ENCODE data around the gene FAM76B.

The FAM76B gene

DNA sequence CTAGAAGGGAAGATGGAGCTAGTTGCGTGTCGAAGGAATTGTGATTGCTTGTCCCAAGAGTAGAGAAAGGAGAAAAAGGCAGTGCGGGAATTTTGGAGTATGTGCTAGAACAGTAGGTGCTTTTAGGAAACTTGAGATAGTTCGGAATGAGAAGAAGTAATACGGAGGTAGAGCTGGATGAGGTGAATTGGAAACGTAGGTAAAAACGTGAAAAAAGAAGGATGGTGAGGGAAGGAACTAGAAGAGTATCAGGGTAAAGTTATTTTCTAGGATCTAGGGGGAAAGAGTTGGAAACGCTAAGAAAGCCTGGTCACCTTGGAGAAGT, 2.1 kb upstream of the FAM76B start:
- no peak for DNase-seq

DNA sequence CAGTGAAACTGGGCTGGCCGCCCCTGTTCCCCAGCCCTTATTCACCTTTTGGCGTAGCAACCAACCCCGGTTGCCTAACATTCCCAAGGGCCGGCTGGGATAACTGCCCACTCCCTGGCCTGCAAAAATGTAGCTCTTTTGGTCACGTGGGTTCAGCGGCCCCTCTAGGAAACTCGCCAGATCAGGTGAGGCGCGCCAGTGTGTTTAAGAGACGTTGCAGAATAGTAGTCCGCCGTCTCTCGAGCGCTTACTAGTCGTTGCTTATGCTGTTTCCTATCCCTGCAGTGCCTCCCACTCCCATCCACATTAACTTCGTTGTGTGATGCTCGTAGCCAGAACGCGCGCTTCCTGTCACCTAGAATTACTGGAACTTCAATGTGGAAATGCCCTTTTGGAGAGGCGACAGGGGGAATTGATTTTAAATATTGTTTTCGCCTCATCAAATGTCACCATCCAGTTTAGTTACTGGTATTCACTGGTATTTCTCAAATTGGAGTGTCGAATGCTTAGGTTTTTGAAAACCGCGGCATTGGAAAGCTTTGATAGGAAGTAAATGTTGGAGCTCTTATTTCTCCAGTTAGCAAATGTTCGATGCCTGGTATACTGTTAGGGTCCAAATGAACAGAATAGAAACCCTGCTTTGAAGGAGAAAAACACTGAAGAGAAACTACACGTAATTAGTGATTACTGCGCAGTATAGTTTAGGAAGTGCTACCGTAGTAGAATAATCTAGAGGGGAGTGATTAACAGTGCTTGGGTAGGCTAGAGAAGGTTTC, 1.5 kb upstream of the FAM76B start:
- DNase-seq, result peak; percentile 49

DNA sequence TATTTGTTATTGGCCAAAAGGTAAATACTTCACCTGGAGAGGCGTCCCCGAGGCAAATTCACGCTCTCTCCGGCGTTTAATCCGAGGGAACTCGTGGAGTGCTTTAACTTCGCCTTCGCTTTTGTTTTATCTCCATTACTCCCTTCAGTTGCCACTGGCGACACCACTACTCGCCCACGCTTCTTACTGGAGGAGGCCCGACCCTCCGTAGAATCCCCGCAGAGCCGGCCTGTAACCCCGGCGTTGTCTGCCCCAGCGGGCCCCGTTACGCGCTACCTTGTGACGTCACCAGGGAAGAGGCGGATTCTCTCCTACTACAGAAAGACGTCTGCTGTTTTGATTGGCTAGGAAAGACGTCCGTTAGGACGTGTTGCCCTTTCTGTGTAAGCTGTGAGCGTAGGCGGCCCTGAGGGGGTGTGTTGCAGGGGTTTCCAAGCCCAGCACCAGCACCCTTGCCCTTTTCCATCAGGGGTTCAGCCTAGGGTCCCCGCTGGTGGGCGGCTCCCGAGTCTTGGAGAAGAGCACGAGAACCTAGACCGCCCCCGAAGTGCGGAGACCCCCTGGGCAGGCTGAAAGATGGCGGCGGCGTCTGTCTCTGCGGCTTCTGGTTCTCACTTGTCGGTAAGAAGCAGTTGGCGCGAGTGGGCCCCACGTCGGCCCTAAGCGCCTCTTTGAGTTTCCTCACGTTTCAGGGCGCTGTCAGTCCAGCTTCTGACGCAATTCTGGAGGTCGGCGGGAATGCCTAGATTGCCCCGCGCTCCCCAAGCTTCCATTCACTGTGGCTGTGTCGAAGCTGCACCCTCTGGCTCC, 746 bp upstream of the FAM76B start, which contains the start of gene CEP57:
Gene CEP57 (plus strand): TSS at position 376 of the 810 bp plus-strand sequence. CDS start 201 bp downstream, at position 577.
- DNase-seq, result peak; percentile 92

DNA sequence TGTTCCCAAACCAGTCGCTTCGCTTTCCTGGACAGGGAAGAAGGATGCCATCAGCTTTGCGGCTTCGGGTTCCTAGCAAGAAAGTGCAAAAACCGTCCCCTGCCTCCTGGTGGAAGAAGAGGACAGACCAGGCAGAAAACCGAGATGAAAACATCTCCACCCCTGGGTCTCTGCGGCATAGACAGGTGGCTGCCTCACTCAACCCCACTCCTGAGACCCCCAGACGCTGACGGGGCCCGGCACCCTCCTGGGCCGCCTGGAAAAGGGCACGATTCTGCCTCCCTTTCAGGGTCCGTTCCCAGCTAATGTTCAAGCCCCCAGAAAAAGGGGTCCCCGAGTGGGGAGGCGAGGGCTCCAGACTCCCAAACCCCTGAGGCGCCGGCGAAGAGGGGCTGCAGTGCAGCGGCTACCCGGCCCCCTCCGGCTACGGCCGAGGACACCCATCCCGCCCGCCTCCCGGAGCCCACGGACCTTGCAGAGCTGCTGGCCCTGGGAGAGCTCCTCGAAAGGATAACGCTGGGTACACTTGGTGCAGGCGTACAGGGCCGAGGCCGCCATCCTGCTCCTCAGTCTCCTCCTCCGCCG, 569 bp downstream of the FAM76B start:
- DNase-seq, result peak; percentile 19

DNA sequence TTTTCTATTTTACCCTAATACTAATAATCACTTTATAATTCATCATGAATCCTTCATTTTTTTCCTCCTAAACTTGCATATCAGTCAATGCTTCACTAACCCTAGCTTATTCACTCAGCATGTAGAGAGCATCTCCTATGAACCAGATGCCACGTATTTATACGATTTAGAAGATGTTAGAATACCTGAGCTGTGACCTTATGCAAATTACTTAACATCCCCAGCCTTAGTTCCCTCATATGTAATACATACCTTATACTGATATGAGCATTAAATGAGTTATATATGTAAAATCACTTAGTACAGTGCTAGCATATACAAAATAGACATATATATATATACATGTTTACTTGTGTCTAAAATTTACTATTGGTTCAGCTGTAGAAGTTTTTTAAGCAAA, 9.0 kb downstream of the FAM76B start:
- DNase-seq, result no peak

DNA sequence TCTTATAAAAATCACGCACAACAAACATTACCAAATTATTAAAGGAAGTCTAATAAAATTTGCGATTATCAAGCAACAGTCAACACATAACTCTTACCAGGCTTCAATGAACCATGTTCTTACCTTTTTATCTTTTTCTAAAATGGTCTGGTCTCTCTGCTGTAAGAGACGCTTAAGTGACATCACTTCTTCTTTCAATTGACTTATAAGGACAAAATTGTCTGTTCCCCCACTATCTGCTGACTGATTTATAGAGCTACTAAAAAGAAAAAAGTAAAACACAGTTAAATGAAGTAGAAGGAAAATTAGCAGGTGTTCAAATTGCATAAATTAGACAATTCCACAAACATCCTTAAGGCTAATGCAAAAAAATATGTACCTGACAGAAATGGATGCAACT, 10.9 kb downstream of the FAM76B start:
- DNase-seq, result no peak

DNA sequence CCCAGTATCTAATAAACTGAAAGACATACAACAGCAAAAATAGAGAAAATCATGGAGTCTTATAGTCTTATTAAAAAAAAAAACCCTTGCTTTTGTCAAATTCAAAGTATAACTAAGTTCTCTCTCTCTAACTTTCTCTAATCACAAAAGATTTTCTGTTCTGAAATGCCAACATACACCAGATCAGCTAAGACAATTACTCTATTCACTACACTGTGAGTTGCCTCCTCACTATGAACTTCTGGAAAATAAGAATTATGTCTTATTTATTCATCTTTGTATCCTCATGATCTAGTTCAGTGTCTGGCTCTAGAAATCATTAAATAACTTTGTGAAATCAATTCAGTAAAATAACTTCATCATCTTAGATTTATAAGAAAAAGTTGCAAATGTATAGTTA, 12.7 kb downstream of the FAM76B start:
- DNase-seq, result no peak

DNA sequence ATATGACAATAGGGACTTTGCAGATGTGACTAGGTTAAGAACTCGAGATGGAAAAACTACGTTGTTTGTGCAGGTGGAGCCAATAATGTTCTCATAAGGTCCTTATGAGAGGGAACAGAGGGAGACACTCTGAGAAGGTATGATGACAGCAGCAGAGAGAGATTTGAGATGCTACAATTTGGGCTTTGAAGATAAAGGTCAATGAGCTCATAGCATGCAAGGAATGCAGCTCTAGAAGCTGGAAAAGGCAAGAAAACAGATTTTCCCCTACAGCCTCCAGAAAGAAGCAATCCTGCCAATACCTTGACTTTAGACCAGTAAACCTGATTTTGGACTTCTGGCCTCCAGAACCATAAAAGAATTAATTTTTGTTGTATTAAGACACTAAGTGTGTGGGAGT, 21.1 kb downstream of the FAM76B start:
- DNase-seq, result no peak

DNA sequence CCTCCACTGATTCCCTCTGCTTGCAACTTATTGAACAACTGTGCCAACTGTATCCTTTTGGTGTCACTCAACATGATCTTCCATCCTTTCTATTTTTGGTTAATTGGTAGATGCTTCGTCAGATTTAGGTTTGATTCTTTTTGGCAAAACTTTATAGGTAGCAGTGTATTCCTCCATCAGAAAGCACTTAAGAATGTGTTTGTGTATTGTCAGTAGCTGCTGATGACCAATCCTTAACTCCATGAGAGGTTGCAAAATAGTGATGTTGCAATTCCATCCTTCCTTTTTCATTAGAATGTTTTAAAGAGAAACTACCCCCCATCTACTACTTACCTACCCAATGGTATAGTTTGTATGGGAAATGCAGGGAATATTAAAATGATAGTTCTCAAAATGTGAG, 22.1 kb downstream of the FAM76B start:
- no peak for DNase-seq

DNA sequence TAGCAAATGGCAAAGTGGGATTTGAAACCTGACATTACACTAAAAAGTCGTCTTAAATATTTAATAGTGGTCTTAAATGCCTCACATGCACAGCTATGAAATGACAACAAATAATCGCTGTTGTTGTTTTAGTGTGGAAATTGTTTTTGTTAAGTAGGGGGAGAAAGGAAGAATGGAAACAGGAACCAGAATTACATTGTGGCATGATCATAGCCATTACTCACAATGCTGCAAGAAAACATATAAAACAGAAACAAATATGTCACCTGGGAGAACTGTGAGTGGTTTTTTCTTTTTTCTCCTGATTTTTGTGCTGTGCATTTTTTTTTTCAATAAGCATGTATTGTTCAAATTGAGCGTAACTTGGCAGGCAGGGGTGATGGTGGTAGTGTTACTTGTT, 22.9 kb downstream of the FAM76B start:
- no peak for DNase-seq

DNA sequence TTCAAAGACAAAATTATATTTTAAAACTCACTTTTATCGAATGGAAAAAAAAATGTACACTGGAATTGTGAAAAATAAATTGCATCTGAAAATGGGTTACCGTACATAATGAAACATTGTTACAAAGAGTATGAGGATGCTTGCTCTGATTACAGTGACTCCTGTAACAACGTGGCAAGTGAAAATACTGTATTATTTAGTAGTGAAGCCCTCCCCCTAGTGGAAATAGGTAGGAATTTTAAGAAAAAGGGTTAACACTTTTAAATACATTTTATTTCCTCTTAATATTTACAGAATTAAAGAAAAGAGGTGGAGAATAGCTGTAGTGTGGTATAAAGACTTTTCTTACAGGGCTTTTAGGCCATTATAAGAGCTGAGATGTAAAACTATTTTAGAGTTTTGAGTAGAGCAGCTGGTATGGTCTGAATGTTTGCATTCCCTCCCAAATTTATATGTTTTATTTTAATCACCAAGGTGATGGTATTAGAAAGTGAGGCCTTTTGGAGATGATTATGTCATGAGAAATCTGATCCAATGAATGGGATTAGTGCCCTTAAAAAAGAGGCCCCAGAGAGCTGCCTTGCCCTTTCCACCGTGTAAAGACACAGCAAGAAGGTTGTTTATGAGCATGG, 25.2 kb downstream of the FAM76B start:
- no peak for DNase-seq

DNA sequence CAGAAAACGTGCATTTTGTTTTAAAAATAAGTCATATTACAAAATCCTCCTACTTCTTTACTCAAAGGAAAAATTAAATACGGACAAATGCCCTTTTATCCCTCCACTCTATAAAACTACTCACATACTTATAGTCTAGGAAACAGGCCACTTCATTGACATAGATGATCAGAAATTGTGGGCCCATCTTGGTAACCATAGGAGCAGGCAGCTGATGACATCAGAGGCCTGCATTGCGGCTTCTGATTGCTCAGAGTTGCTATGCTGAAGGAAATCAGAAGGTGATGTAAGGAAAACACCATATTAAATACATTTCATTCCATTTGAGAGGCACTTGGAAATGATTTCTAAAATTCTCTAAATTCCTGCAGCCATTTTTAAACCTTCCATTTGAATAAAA, 27.0 kb downstream of the FAM76B start:
- DNase-seq, result no peak

DNA sequence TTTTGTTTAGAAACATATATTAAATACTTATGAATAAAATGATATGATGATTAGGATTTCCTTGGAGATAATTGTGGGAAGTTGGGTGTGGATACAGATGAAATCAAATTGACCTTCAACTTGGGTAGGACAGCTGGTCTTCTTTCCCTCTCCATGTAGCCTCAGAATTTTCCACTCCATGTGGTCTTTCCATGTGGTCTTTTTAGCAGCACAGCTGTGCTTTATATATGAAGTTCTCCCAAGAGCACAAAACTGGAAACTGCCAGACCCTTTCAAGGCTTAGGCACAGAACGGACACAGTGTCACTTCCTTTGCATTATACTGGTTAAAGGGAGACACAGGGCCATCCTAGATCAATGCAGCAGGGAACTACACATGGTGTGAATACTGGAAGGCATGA, 28.6 kb downstream of the FAM76B start:
- DNase-seq, result no peak

DNA sequence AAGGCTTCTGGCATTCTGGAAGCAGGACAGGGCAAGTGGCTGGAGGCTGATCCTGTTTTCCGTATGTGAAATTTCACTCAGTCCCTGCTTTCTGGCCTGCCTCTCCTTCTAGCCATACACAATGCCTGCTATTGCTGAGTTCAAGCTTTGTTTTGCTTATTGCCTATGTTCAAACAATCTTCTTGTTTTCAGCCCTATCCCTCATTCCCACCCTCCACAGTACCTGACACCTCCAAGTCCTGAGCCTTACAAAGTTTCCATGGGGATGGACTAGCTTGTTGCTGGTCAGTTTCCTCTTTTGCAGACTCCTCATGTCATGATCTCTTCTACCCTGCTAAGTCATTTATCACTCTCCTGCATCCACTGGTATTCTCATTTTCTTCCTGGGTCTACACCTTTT, 38.1 kb downstream of the FAM76B start:
- no peak for DNase-seq

DNA sequence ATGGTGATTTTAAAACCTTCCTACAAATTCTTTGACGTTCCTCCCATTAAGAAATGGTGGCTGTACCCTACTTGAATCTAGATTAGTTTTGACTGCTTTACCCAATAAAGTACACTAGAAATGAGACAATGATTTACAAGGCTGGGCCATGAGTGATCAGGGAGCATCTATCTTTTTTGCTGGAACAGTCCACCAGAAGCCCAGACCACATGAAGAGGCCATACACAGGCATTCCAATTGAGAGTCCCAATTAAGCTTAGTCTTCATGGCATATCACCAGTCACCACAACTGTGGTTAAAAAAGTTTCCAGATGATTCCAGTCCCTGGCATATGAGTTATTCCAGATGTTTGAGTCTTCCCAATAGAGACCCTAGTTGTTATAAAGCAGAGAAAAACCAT, 39.5 kb downstream of the FAM76B start:
- DNase-seq, result no peak

DNA sequence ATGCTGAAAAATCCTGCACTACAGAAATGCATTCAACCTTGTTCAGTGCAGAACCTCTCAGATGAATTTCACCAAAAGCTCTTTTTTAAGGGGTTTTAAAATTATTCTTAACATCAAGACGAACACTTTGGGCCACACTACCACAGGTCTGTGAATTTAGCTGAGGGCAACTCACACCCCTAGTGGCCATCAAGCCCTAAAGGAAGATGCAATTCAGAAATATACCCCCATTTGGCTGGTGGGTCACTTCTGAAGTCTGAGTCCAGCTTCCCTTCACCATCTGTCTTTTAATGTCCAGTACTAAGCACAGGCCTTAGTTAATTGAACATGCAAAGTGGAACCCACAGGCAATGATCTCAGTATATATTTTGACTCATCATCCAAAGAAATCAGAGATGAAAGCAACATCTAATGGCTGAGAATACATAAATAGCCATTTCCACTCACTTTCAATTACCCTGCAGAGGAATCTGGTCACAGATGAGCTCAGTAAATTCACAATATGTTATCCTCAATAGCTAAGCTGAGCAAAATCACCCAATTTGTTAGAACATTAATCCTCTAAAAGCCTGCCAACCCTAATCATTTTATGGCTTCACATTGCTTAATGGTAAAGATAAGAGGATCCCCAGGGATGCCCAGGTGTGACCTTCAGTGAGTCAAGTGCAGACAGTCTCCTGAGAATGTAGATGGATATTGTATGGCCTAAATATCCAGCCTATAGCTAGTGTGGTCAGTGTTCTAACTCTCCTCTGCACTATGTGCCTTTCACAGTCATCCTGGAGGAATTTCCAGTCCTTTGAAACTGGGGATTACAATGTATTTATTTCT, 50.3 kb downstream of the FAM76B start:
- DNase-seq, result no peak

DNA sequence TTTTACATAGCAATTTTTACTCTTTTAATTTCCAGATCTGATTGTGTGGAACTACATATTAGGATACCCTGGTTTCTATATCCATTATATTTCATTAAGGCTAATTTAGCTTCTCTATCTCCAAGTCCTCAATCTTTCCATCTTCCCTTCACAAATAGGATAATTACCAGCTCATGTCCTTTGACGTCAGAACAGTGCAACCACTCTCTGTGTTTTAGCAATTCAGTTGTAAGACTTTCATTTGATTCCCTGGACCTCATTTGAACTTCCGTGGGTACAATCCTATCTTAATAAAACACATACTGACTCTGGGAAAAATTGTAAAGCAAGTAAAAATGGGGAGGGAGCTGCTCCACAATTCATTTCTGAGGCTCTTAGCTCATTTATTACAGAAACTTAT, 52.8 kb downstream of the FAM76B start:
- no peak for DNase-seq

DNA sequence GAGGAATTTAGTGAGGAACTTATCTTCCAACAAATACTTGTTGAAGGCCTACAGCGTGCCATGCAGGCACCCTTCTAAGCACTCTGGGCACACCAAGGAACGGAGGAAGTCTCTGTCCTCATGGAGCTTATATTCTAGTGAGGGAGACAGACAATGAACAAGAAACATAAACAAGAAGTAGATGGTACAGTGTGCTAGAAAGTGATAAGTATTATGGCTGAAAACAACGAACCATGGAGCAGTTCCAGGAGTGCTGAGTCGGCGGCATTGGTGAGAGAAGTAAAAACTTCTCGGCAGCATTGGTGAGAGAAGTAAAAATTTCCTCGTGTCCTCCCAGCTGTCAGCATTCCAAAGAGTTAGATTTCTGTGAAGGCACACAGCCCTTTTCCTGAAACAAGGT, 53.2 kb downstream of the FAM76B start:
- DNase-seq, result no peak

DNA sequence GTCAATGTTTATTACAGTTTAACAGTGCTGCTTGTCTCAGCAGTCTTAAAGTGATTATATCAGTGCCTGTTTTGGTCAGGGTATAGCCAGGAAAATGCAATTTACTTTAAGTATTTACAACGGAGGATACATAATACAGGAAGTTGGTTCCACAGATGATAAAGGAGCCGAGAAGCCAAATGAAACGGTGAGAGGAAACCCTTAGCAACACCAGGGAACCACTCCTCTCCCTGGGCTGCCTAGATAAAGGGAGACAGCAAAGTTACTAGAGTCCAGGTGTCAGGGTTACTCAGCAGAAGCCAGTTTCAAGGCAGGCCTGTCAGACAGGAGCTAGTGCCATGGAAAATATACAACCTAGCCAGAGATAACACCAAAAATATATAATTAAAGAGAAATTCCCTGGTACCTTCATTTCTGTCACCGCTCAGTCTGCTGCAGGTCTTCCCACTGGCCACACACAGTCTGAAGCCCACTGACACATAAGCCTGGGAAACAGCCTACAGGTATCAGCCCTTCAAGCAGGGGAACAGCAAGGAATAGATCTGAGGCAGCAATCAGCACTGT, 55.5 kb downstream of the FAM76B start:
- DNase-seq, result no peak

DNA sequence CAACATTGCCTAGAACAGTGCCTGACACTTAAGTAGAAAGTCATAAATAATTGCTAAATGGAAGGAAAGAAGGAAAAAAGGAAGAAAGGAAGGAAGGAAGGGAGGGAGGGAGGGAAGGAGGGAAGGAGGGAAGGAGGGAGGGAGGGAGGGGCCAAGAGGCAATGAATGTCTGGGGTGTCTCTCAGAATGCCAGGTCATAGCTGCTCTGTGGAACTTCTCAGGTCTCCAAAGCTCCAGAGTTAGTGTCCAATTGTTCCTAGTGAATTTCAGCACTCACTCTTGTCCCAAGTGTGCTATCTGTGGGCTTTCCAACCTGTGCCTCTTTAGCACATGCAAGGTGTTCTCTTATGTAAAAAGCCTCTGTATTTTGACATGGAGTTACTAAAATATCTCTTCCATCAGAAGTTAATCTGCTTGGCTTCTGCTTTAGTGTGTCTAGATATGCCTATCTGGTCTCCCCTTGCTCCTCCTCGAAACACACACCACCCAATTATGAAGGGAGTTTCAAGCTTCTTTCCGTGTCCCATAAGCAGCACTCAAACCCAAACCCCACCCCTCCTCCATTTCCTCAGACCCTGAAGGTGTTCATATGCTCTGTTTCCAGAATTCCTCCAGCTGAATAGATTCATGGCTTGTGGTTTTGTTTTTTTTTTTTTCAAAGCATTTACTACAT, 56.5 kb downstream of the FAM76B start:
- DNase-seq, result no peak

DNA sequence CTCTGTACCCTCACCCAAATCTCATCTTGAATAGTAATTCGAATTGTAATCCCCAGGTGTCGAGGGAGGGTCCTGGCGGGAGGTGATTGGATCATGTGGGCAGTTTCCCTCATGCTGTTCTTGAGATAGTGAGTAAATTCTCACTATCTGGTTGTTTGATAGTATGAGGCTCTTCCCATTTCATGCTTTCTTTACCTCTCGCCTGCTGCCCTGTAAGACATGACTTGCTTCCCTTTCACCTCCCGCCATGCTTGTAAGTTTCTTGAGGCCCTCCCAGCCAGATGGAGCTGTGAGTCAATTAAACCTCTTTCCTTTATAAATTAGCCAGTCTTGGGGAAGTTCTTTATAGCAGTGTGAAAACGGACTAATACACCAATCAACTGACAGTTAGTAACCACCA, 60.1 kb downstream of the FAM76B start:
- DNase-seq, result no peak

DNA sequence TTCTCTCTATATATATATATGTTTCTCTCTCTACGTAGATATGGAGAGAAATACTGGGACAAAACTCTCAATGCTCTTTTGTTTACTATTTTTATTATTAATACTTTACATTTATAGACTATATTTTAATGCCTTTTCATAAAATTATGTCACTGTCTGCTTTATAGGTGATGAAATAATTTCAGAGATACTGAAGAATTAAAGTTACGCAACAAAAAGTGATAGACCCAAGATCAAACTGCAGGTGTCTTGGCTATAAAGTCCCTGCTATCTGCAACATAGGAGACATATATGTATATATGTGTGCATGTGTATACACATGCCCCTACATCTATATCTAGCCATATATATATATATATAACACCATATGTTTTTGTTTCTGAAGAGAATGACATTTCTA, 60.8 kb downstream of the FAM76B start:
- DNase-seq, result no peak
